Measurements from ENCODE around the gene TMEFF2.

- no peak for TF ChIP-seq CTCF (conservative IDR thresholded peaks at IDR 0.05; ENCODE audit: low read length)
- no peak for TF ChIP-seq EZH2phosphoT487 (IDR thresholded peaks at IDR 0.05; ENCODE audit: borderline replicate concordance)
These were observed 23.6 kb upstream of the TMEFF2 start for GRCh38 chr2:192218377-192218776.

Data from Loucy (cell line).